Adrenal gland (tissue), 5 donors: ENCODE data around the gene CNTN3.

Experiments
- CTCF ChIP-seq, 6 experiments: fragments of 450-650 bp in 4 of 6; fragments of 200-600 bp in 2 of 6; sonication (generic) in 1 of 6; IDR thresholded peaks; 1 replicate in 5 of 6; 2 replicates in 1 of 6; pipeline versions ENCODE4 v1.5.1 to v1.8.0; 2016 to 2021; ENCODE audit warnings: antibody characterized with exemption in 6 of 6, mild to moderate bottlenecking in 2 of 6, moderate library complexity in 1 of 6
- POLR2A ChIP-seq, 2 donors: fragments of 450-650 bp; IDR thresholded peaks; one replicate each; pipeline ENCODE4 v1.6.1; 2017; ENCODE audit warnings: antibody characterized with exemption in 2 of 2, mild to moderate bottlenecking in 2 of 2, moderate library complexity in 1 of 2
- donor health status: DM: no; HTN: no; CAD: no.

GRCh38 chr3:74631351-74632140, 17.1 kb upstream of the CNTN3 start:
- TF ChIP-seq CTCF (IDR thresholded peaks at IDR 0.05) (no peak), POLR2A (IDR thresholded peaks at IDR 0.05) (no peak)
